Activated T-helper 17 cell treated with anti-CD3 and anti-CD28 coated beads, Interleukin-2, amount 50 U/mL, for 72 hours (primary cell): ENCODE data around the gene GALT. TPM values are rescaled to one million over a fixed set of nuclear protein-coding genes. Genes with fewer than 3 reads are reported as not detected.

Experiments
- ATAC-seq: fragments of 150-1000 bp; cut with Tn5 transposase; replicated peaks from 2 replicates; pipeline ENCODE4 v1.10.0; 2021; ENCODE audit warnings: mild to moderate bottlenecking, moderate library complexity
- H3K27ac Mint-ChIP-seq: one replicate; pipeline ENCODE4 v1.8.0; 2022; ENCODE audit warnings: mixed read lengths
- H3K27me3 Mint-ChIP-seq: one replicate; pipeline ENCODE4 v1.8.0; 2022; ENCODE audit warnings: mixed read lengths
- H3K36me3 Mint-ChIP-seq: one replicate; pipeline ENCODE4 v1.8.0; 2022; ENCODE audit warnings: low read depth, mild to moderate bottlenecking, mixed read lengths
- H3K4me1 Mint-ChIP-seq: one replicate; pipeline ENCODE4 v1.8.0; 2022; ENCODE audit warnings: mixed read lengths
- H3K4me3 Mint-ChIP-seq: one replicate; pipeline ENCODE4 v1.8.0; 2022; ENCODE audit warnings: mild to moderate bottlenecking, mixed read lengths
- H3K9me3 Mint-ChIP-seq: one replicate; pipeline ENCODE4 v1.8.0; 2022; ENCODE audit warnings: mixed read lengths
- total RNA-seq, 2 donors: library from RNA; stranded (reverse); gene quantifications; one replicate each; pipeline ENCODE4 v1.2.3, GENCODE V29; 2022

GALT gene
- total RNA-seq, 2 donors from 2014 or later: 48.3 to 66.7 TPM

- Mint-ChIP-seq H3K4me1 (peaks cover 12% of the 10 kb centered on the region), H3K36me3 (peaks cover 26% of the 10 kb centered on the region), H3K27me3 (no peaks in the 10 kb centered on the region), H3K9me3 (no peaks in the 10 kb centered on the region), H3K27ac (no peak overlapping the region), H3K4me3 (no peak overlapping the region)
- ATAC-seq: no peak
These were observed 31.3 kb upstream of the GALT start for GRCh38 chr9:34615132-34615531.

- H3K4me1 Mint-ChIP-seq: peaks cover 12% of the 10 kb centered on the region
- peak within 1 kb of the TSS; percentile 98 for H3K4me3 Mint-ChIP-seq
- peaks cover 16% of the 10 kb centered on the region for H3K36me3 Mint-ChIP-seq
- H3K9me3 Mint-ChIP-seq: no peaks in the 10 kb centered on the region
- peaks cover 19% of the 10 kb centered on the region for H3K27me3 Mint-ChIP-seq
- peak; percentile 100 for ATAC-seq
- peak within 1 kb of the TSS; percentile 94 for H3K27ac Mint-ChIP-seq
These were observed 26.1 kb upstream of the GALT start, which contains the start of gene DCTN3 for GRCh38 chr9:34620061-34620994. DCTN3 (minus strand) TSS chr9:34620495; CDS start chr9:34620464, 31 bp downstream.

DNA sequence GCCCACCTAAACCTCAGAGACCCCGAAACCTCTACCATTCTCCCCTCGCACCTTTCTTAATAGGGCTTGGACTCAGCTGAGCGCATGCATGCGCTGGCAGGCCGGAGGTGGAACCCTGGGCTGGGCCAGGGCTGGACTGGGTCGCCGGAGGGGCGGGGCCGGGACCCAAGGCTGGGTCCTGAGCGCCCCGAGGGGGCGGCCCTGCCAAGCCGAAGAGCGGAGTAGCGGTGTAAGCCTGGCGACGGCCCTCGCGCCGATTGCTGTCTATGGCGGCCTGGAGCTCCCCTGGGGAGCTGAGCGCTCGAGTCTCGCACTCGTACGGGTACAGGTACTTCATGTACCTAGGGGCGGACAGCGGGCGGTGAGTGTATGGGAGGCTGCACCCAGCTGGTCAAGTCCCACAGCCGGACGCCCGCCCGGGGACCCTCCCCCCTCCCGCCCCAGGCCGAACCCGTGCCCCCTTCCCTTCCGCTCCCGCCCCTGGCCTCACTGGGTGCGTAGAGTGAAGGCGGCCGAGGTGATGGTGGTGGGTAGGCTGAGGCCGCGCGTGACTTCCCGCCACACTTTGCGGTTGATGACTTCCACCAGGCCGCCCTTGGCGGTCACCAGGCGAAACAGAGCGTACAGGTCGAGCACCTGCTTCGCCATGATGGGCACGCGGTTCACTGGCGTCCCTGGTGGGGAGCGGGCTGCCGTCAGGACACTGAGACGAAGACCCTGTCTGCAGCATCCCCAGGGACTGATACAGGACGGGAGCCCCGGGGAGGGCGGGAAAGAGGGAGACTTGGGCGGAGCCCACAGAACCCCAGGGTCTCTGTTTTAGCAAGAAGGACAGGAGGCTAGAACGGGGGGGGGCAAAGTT, 22.9 kb upstream of the GALT start:
- Mint-ChIP-seq H3K4me3 (peak overlapping the region; percentile 38), H3K27me3 (peaks cover 45% of the 10 kb centered on the region), H3K4me1 (peaks cover 18% of the 10 kb centered on the region)

GRCh38 chr9:34624475-34625185, 21.8 kb upstream of the GALT start:
- Mint-ChIP-seq H3K9me3 (no peaks in the 10 kb centered on the region), H3K27ac (no peak overlapping the region), H3K36me3 (no peaks in the 10 kb centered on the region), H3K4me3 (no peak overlapping the region), H3K27me3 (peaks cover 50% of the 10 kb centered on the region), H3K4me1 (peaks cover 12% of the 10 kb centered on the region)
- ATAC-seq: no peak

More for the DNA sequence above, 22.9 kb upstream of the GALT start:
- no peaks in the 10 kb centered on the region for H3K9me3 Mint-ChIP-seq
- H3K36me3 Mint-ChIP-seq: no peaks in the 10 kb centered on the region
- no peak for ATAC-seq
- no peak overlapping the region for H3K27ac Mint-ChIP-seq

- H3K36me3 Mint-ChIP-seq: no peaks in the 10 kb centered on the region
- no peak overlapping the region for H3K27ac Mint-ChIP-seq
- peaks cover 8% of the 10 kb centered on the region for H3K4me1 Mint-ChIP-seq
- ATAC-seq: no peak
- H3K27me3 Mint-ChIP-seq: peaks cover 52% of the 10 kb centered on the region
- no peaks in the 10 kb centered on the region for H3K9me3 Mint-ChIP-seq
- no peak overlapping the region for H3K4me3 Mint-ChIP-seq
These were observed 21.3 kb upstream of the GALT start for GRCh38 chr9:34625186-34625486.

- no peaks in the 10 kb centered on the region for H3K36me3 Mint-ChIP-seq
- no peaks in the 10 kb centered on the region for H3K9me3 Mint-ChIP-seq
- H3K27me3 Mint-ChIP-seq: peaks cover 50% of the 10 kb centered on the region
- H3K27ac Mint-ChIP-seq: no peak overlapping the region
- H3K4me1 Mint-ChIP-seq: peaks cover 12% of the 10 kb centered on the region
- no peak for ATAC-seq
- peak overlapping the region; percentile 72 for H3K4me3 Mint-ChIP-seq
These were observed 18.5 kb upstream of the GALT start for GRCh38 chr9:34627716-34628655.

DNA sequence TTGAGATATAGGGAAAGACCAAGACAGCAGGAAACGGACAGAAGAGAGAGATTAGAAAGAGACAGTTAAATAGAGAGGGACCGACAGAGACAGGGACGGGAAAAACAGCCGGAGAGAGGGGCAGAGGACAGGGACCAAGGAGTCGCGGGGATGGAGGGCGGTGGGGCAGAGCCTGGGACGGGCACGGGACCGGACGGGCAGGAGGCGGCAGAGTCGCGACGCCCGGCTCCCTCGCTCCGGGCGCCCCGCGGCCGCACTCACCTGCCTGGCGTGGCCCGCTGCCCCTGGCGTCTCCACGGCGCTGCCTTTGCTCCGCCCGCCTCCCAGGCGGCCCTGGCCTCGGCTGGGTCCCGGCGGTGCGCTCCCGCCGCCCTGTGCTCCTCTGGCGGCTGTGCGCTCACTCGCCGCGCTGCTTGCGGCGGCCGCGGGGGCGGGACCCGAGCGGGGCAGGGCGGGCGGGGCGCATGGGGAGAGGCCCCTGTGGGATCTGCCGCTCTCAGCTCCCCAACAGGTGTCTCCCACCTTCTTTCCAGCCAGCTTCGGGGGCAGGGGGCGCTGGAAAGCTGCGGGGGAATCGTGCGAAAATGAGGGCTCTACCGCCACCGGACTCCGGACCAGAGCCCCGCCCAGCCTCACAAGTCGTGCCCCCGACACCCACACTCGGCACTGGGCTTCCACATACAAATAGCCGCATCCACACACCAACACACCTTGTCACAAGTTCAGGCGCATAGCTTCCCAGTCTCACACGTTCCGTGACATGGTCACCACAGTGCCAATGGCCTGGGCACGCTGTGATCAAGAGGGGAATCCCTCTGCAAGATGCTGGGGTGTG, 17.6 kb upstream of the GALT start, which contains the start of gene ARID3C:
Gene ARID3C (minus strand): TSS at position 411 of the 835 bp plus-strand sequence. CDS start 1,052 bp downstream, outside the sequence.
- Mint-ChIP-seq H3K4me1 (peaks cover 12% of the 10 kb centered on the region), H3K27ac (no peak within 1 kb of the TSS), H3K27me3 (peaks cover 45% of the 10 kb centered on the region), H3K9me3 (no peaks in the 10 kb centered on the region), H3K4me3 (peak within 1 kb of the TSS; percentile 72), H3K36me3 (no peaks in the 10 kb centered on the region)
- peak; percentile 88 for ATAC-seq

DNA sequence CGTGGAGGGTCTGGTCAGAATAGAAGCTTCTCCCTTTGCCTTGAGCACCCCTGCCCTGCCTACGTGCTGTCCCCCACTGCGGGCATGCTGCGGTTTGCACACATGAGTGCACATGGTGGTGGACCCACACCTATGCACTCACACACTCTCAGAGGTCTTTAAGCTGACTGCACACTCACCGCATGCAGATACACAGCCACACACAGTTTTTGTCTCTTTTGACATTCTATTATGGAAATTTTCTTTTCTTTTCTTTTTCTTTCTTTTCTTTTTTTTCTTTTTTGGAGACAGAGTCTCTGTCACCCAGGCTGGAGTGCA, 17.0 kb upstream of the GALT start:
- Mint-ChIP-seq H3K9me3 (no peaks in the 10 kb centered on the region), H3K36me3 (peaks cover 6% of the 10 kb centered on the region), H3K4me3 (peak overlapping the region; percentile 72), H3K27me3 (peaks cover 42% of the 10 kb centered on the region), H3K4me1 (peaks cover 12% of the 10 kb centered on the region), H3K27ac (no peak overlapping the region)
- no peak for ATAC-seq

DNA sequence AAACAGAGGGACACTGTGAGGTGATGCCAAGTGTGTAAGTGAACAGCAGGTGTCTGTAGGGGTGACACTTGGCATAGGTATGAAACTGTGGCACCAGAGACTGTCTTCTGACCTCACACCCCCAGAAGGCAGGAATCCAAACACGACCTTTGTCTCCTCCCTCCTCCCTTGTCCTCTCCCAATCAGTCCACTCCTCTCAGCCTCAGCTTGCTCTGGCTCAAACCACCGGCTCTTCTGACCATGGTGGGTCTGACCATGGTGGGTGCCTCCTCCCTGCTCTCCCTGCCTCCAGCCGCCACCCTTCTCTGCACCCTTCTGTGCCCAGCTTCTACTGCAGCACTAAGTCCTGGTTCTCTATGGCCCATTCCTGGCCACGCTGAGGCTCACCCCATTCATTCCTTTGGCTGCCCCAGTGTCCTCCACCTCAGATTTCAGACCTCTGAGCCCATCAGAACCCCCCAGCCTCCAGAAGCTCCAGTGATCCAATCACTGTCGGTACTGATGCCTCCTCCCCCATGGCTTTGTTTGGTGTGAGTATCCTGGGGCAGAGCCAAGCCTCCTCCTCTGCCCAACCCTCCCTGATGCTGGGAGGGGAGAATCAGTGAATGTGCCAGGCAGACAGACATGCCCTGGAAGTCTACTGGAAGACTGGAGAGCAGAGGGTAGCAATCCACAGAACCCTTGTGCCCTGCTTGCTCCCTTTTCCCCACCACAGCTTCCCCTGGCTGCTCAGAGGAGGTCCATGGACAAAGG, 15.9 kb upstream of the GALT start:
- peaks cover 16% of the 10 kb centered on the region for H3K4me1 Mint-ChIP-seq
- H3K9me3 Mint-ChIP-seq: no peaks in the 10 kb centered on the region
- H3K4me3 Mint-ChIP-seq: peak overlapping the region; percentile 72
- H3K36me3 Mint-ChIP-seq: peaks cover 17% of the 10 kb centered on the region
- H3K27me3 Mint-ChIP-seq: peaks cover 39% of the 10 kb centered on the region
- no peak overlapping the region for H3K27ac Mint-ChIP-seq
- ATAC-seq: no peak

GRCh38 chr9:34633166-34633565, 13.3 kb upstream of the GALT start:
- no peak for ATAC-seq
- H3K27me3 Mint-ChIP-seq: peaks cover 18% of the 10 kb centered on the region
- no peak overlapping the region for H3K27ac Mint-ChIP-seq
- H3K4me1 Mint-ChIP-seq: peaks cover 21% of the 10 kb centered on the region
- H3K36me3 Mint-ChIP-seq: peaks cover 32% of the 10 kb centered on the region
- no peaks in the 10 kb centered on the region for H3K9me3 Mint-ChIP-seq
- no peak overlapping the region for H3K4me3 Mint-ChIP-seq

GRCh38 chr9:34633851-34634550, 12.5 kb upstream of the GALT start:
- no peak overlapping the region for H3K4me3 Mint-ChIP-seq
- peak; percentile 20 for ATAC-seq

More at GRCh38 chr9:34633851-34634550, 12.5 kb upstream of the GALT start:
- Mint-ChIP-seq H3K36me3 (peaks cover 32% of the 10 kb centered on the region), H3K9me3 (no peaks in the 10 kb centered on the region), H3K4me1 (peaks cover 21% of the 10 kb centered on the region), H3K27me3 (peaks cover 12% of the 10 kb centered on the region), H3K27ac (no peak overlapping the region)
